Fibroblast of pulmonary artery (primary cell): Measurements from ENCODE around the gene MAP2.
"Not testable (repeated sequence)": the region's sequence is repeated elsewhere in the genome, so short reads cannot be mapped to it uniquely, and the experiment has no call there.

Source experiments
- DNase-seq: peaks from one replicate; pipeline ENCODE4 v3.0.0-alpha.2; 2010; ENCODE audit warnings: low read depth
- H3K4me3 ChIP-seq: replicated peaks from 2 replicates; pipeline ENCODE4 v1.5.1; 2011; ENCODE audit warnings: low read depth, mild to moderate bottlenecking, control low read depth, low read length, moderate library complexity
- CTCF ChIP-seq: IDR thresholded peaks from 2 replicates; pipeline ENCODE4 v1.5.1; 2011; ENCODE audit warnings: mild to moderate bottlenecking, control low read depth, low read length, inconsistent platforms; ENCODE audit errors: missing control alignments

The MAP2 gene

DNA sequence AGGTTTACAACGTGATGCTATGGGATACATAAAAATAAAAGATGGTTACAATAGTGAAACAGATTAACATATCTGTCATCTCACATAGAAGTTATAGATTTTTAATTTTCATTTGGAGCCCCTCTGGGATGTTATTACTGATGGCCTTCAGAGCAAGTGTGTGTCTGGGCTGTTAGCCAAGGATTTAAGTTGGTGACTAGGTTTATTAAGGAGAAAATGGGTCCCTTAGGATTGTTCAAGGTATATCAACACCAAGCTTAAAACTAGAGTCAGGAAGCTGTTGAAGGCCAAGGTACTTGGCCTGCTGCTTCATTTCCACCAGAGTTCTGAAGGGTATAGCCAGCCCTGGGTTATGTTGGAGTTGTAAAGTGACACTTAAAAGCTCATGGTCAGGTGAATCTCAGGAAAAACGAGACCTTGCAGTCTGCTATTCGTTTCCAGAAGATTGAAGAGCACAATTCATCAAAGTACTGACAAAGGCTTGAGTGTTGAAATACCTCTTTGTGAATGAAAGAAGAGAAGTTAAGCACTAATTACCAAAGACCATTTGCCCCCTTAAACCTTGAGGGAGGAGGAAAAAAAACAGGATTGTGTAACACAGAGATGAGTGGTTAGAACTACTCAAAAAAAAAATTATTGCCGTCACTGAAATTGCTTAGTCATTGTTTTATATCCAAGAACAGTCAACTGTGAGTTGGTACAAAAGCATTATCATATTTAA lies 48.4 kb downstream of the MAP2 start:
- no peak overlapping the region for H3K4me3 ChIP-seq
- DNase-seq, result peak; percentile 91
- TF ChIP-seq CTCF, result no peak

- DNase-seq, result peak; percentile 86
- TF ChIP-seq CTCF, result no peak
- no peak overlapping the region for H3K4me3 ChIP-seq
Observed at GRCh38 chr2:209472871-209473270, 49.0 kb downstream of the MAP2 start.

DNA sequence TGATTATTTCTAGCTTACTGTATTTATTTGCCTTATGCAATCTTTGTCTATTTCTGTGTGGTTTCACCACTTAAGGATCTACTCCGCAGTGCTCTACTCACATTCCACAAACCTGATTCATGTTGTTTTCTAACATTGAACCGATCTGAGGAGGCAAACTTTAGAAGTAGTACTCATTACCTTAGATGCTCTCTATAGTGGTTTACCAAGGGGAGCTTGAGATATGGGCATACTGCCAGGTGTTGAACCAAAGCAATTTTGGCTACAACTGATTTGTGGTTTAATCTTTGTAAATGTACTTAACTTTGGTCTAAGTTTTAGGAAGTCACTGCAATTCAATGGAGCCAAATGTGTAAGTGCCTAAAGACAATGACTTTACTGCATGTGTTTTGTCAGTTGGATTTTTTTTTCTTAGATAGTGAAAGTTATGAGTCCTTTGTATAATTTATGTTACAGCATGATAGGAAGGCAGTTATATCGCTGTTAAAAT lies 50.1 kb downstream of the MAP2 start:
- no peak overlapping the region for H3K4me3 ChIP-seq
- peak; percentile 97 for DNase-seq
- TF ChIP-seq CTCF, result no peak

- no peak overlapping the region for H3K4me3 ChIP-seq
- no peak for DNase-seq
- TF ChIP-seq CTCF, result no peak
Observed at GRCh38 chr2:209474960-209475359, 51.1 kb downstream of the MAP2 start.

- H3K4me3 ChIP-seq, result no peak overlapping the region
- DNase-seq, result peak; percentile 94
- TF ChIP-seq CTCF, result no peak
Observed at GRCh38 chr2:209476367-209477208, 52.7 kb downstream of the MAP2 start.

DNA sequence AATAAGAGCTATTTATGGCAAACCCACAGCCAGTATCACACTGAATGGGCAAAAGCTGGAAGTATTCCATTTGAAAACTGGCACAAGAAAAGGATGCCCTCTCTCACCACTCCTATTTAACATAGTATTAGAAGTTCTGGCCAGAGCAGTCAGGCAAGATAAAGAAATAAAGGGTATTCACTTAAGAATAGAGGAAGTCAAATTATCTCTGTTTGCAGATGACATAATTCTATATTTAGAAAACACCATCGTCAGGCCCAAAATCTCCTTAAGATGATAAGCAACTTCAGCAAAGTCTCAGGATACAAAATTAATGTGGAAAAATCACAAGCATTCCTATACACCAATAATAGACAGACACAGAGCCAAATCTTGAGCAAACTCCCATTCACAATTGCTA lies 68.4 kb downstream of the MAP2 start:
- DNase-seq, H3K4me3 ChIP-seq: not testable (repeated sequence)

- H3K4me3 ChIP-seq, result peak overlapping the region; percentile 11
- not testable (repeated sequence) for DNase-seq
Observed at GRCh38 chr2:209495068-209495620, 71.3 kb downstream of the MAP2 start.
